Sigmoid colon (tissue), 7 donors: ENCODE data around the gene PPAT. TPM values are rescaled to one million over a fixed set of nuclear protein-coding genes. Genes with fewer than 3 reads are reported as not detected.
A peak's percentile ranks its signal among the peaks of the same experiment; 100 is the strongest.

Experiments used
- DNase-seq: peaks from one replicate; pipeline ENCODE4 v3.0.0-alpha.2; 2019
- H3K27ac ChIP-seq, 4 donors: fragments of 200-600 bp; sonication (generic); one replicate each; pipeline ENCODE4 v1.5.1; 2016 to 2019; ENCODE audit warnings: mild to moderate bottlenecking in 1 of 4
- H3K27me3 ChIP-seq, 3 donors: fragments of 200-600 bp; sonication (generic); one replicate each; pipeline ENCODE4 v1.5.1; 2019; ENCODE audit warnings: mild to moderate bottlenecking in 1 of 3
- H3K36me3 ChIP-seq, 4 donors: fragments of 200-600 bp; sonication (generic); one replicate each; pipeline ENCODE4 v1.5.1; 2016 to 2019
- H3K4me1 ChIP-seq, 4 donors: fragments of 200-600 bp; sonication (generic); one replicate each; pipeline ENCODE4 v1.5.1; 2017 to 2019
- H3K4me3 ChIP-seq, 4 donors: fragments of 200-600 bp; sonication (generic); one replicate each; pipeline ENCODE4 v1.5.1; 2017 to 2019; ENCODE audit warnings: mild to moderate bottlenecking in 2 of 4, moderate library complexity in 1 of 4
- H3K9me3 ChIP-seq, 4 donors: fragments of 200-600 bp in 3 of 4; sonication (generic) in 3 of 4; one replicate each; pipeline versions ENCODE4 v1.5.1 to v1.6.1; 2013 to 2019
- EP300 ChIP-seq, 4 donors: sonication (generic); formaldehyde crosslinking; IDR thresholded peaks; one replicate each; pipeline ENCODE4 v1.6.1; 2017; ENCODE audit warnings: antibody characterized with exemption in 4 of 4
- POLR2A ChIP-seq, 2 donors: fragments of 450-650 bp; IDR thresholded peaks; one replicate each; pipeline ENCODE4 v1.6.1; 2016; ENCODE audit warnings: antibody characterized with exemption in 2 of 2, mild to moderate bottlenecking in 2 of 2, moderate library complexity in 2 of 2
- POLR2AphosphoS5 ChIP-seq, 4 donors: sonication (generic); formaldehyde crosslinking; IDR thresholded peaks; one replicate each; pipeline ENCODE4 v1.6.1; 2017; ENCODE audit warnings: antibody characterized with exemption in 4 of 4
- WGBS, 2 donors: extraction: QIAGEN DNeasy Blood & Tissue Kit; methylation state at CpG; one replicate each; pipeline ENCODE4 v1.1.7; 2013; 5-methylcytosine and 5-hydroxymethylcytosine counted together
- intact Hi-C: fragments of 100-400 bp; cut with DNase I; formaldehyde crosslinking; loops from one replicate; pipeline ENCODE4 v1.15.1; 2023
- polyA plus RNA-seq, 3 donors: library from polyadenylated mRNA; stranded (reverse); fragments of 200-250 nt; gene quantifications; one replicate each; pipeline ENCODE4 v1.2.3, GENCODE V29; 2013
- total RNA-seq, 4 donors: library from RNA; depleted of rRNA; stranded (reverse); fragments of >200 nt; gene quantifications; one replicate each; pipeline ENCODE4 v1.1.0, GENCODE V29; 2016
- TF ChIP-seq, protein P1 (sequence below), 4 experiments: fragments of 450-650 bp in 3 of 4; fragments of 200-600 bp in 1 of 4; IDR thresholded peaks; one replicate each; pipeline ENCODE4 v1.5.1; 2016 to 2019; ENCODE audit warnings: antibody characterized with exemption in 4 of 4, mild to moderate bottlenecking in 3 of 4, moderate library complexity in 2 of 4
- donor health status: healthy with polysubstance abuse.
- donor health status: Bipolar disorder and iron deficiency.
- donor health status: healthy.

PPAT gene
- total RNA-seq = 1 to 10 TPM; 4.2 to 6.3 (median 5.1) TPM
- 1 to 10 TPM in 2 of 3 donors, under 1 TPM in 1; 0.60 to 5.7 (median 1.6) TPM for polyA plus RNA-seq

DNA sequence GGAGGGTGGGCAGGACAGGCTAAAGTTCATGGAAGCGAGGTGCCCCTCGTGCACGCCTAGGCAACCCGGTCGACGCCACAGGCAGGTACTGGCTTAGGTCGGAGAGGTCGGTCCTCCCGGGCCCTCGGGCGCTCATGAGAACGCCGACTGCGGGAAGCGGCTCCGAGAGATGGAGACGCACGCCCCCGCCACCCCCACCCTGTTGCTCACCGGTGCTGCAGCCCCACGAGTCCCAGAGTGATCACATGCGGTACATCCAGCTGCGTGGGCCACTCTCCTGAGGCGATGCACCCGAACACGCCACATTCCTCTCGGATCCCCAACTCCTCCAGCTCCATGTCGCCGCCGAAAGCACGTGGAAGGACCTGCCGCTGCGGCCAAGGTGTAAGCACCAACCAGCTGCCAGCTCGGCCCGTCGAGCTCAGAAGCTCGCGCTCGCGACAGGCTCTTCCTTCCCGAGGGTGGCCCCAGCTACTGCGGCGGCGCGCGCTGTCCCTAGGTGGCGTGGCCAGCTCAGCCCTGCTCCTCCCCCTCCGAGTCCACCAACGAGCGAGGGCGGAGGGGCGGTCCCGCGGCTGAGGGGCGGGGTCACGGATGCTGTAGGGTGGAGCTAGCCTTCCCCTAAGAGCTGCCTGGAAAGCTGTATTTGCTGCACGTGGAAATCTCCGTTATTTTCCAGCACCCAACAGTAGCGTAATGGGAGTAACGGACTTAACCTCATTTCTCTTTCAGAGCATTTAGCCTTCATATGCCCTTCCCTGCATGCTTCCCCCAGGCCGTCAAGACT, at the start of gene PPAT:
PPAT (minus strand) TSS at position 476 of the 787 bp plus-strand sequence; CDS start at position 338, 138 bp downstream.
- no peaks in the 10 kb centered on the region for H3K9me3 ChIP-seq
- peak within 1 kb of the TSS; percentile 50 to 77 (median 70) for H3K4me3 ChIP-seq
- 0% methylated on average over 61 of the region's 61 CpGs for WGBS, 2 donors
- intact Hi-C loops = loop anchor here (2.0 to 10.0 kb wide), 4 partner anchors 33 to 219 kb away; partner anchors contain the start of gene AASDH
- peaks cover 0 to 33% (median 26%) of the 10 kb centered on the region in 4 donors for H3K4me1 ChIP-seq
- H3K27ac ChIP-seq = peak within 1 kb of the TSS; percentile 97 to 98 (median 98)
- H3K36me3 ChIP-seq = no peaks in the 10 kb centered on the region
- DNase-seq = peak; percentile 99
- TF ChIP-seq EP300 (IDR thresholded peaks at IDR 0.05) (no peak), POLR2AphosphoS5 (IDR thresholded peaks at IDR 0.05) (peak; percentile 70 to 89 (median 81)), POLR2A (IDR thresholded peaks at IDR 0.05) (peak; percentile 28 to 30)
- TF ChIP-seq, protein P1, sequence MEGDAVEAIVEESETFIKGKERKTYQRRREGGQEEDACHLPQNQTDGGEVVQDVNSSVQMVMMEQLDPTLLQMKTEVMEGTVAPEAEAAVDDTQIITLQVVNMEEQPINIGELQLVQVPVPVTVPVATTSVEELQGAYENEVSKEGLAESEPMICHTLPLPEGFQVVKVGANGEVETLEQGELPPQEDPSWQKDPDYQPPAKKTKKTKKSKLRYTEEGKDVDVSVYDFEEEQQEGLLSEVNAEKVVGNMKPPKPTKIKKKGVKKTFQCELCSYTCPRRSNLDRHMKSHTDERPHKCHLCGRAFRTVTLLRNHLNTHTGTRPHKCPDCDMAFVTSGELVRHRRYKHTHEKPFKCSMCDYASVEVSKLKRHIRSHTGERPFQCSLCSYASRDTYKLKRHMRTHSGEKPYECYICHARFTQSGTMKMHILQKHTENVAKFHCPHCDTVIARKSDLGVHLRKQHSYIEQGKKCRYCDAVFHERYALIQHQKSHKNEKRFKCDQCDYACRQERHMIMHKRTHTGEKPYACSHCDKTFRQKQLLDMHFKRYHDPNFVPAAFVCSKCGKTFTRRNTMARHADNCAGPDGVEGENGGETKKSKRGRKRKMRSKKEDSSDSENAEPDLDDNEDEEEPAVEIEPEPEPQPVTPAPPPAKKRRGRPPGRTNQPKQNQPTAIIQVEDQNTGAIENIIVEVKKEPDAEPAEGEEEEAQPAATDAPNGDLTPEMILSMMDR (IDR thresholded peaks at IDR 0.05) = peak in 2 of 4 experiments; percentile 31 to 35
- no peaks in the 10 kb centered on the region for H3K27me3 ChIP-seq

DNA sequence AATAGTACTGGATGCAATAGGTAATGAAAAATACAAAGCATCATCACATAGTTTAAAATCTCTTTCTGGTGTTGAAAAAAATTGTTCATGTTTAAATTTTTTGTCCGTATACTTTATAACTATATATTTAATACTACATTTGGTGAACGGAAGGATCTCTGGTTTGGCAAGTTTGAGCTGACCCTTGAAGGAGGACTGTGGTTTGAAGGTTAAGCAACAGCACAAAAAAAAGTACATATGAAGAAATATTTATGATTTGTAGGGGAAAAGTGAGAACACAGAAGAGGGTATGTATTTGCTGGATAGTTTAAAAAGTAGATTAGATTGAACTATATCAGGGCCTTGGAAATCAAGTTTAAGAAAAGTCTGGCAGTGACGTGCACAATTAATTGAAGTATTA, 45.3 kb upstream of the PPAT start:
- H3K36me3 ChIP-seq = peaks cover 9 to 100% (median 28%) of the 10 kb centered on the region in 4 donors
- no peak overlapping the region for H3K4me3 ChIP-seq
- TF ChIP-seq POLR2AphosphoS5 (IDR thresholded peaks at IDR 0.05) = no peak
- TF ChIP-seq, protein P1 (IDR thresholded peaks at IDR 0.05) = no peak
- no peak for TF ChIP-seq EP300 (IDR thresholded peaks at IDR 0.05)
- TF ChIP-seq POLR2A (IDR thresholded peaks at IDR 0.05) = no peak
- no peak overlapping the region for H3K27ac ChIP-seq
- no peaks in the 10 kb centered on the region for H3K9me3 ChIP-seq
- no peaks in the 10 kb centered on the region for H3K27me3 ChIP-seq
- no peaks in the 10 kb centered on the region for H3K4me1 ChIP-seq
- intact Hi-C loops = no loop called here
- WGBS, 2 donors = 93% methylated on average over 3 of the region's 3 CpGs
- DNase-seq = no peak

DNA sequence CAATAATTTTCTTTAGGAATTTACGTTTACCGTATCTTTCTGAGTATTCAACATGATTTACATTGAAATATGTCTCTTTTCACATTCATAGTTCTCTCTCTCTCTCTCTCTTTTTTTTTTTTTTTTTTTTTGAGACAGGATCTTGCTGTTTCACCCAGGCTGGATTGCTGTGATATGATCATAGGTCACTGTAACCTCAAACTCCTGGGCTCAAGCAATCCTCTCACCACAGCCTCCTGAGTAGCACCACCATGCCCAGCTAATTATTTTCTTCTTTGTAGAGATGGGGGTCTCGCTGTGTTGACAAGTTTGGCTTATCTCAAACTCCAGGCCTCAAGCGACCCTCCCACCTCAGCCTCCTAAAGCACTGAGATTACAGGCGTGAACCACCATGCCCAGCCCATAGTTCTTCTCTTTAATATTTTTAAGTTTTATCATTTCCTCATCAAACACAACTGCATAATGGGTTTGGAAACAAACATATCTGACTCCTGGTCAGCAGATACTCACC, 41.8 kb upstream of the PPAT start:
- intact Hi-C loops = no loop called here
- TF ChIP-seq EP300 (IDR thresholded peaks at IDR 0.05) = no peak
- no peak for TF ChIP-seq POLR2AphosphoS5 (IDR thresholded peaks at IDR 0.05)
- no peak for TF ChIP-seq POLR2A (IDR thresholded peaks at IDR 0.05)
- TF ChIP-seq, protein P1 (IDR thresholded peaks at IDR 0.05) = no peak
- peaks cover 3 to 100% (median 31%) of the 10 kb centered on the region in 4 donors for H3K36me3 ChIP-seq

DNA sequence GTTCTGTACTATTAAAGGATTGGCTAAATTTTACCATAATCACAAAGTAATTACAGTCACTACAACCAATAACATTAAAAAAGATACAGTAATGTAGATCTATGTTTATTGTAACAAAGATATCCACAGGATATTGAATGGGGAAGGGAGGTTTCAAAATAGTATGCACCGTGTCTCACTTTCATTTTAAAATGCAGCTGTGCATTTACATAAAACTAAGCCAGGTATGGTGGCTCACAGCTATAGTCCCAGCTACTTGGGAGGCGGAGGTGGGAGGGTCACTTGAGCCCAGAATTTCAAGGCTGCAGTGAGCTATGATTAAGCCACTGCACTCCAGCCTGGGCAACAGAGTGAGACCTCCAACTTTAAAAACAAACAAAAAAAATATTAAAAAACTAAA, 40.5 kb upstream of the PPAT start:
- Histone ChIP-seq H3K9me3 (no peaks in the 10 kb centered on the region), H3K4me1 (no peaks in the 10 kb centered on the region), H3K27ac (no peak overlapping the region), H3K4me3 (no peak overlapping the region), H3K36me3 (peaks cover 3 to 100% (median 38%) of the 10 kb centered on the region in 4 donors), H3K27me3 (no peaks in the 10 kb centered on the region)
- intact Hi-C loops = no loop called here
- 86 to 91% methylated on average over 2 of the region's 2 CpGs for WGBS, 2 donors
- DNase-seq = no peak
- TF ChIP-seq EP300 (IDR thresholded peaks at IDR 0.05) = no peak

More for the DNA sequence above, 41.8 kb upstream of the PPAT start:
- H3K27ac ChIP-seq = no peak overlapping the region
- no peaks in the 10 kb centered on the region for H3K9me3 ChIP-seq
- H3K4me3 ChIP-seq = no peak overlapping the region
- no peaks in the 10 kb centered on the region for H3K27me3 ChIP-seq
- no peak for DNase-seq
- no peaks in the 10 kb centered on the region for H3K4me1 ChIP-seq
- 95 to 97% methylated on average over 5 of the region's 5 CpGs for WGBS, 2 donors
